Gastrocnemius medialis (tissue), 4 donors: ENCODE results near the gene FBXO24. TPM values are rescaled to one million over a fixed set of nuclear protein-coding genes. Genes with fewer than 3 reads are reported as not detected.
A peak's percentile ranks its signal among the peaks of the same experiment; 100 is the strongest.
"Not testable (repeated sequence)": the region's sequence is repeated elsewhere in the genome, so short reads cannot be mapped to it uniquely, and the experiment has no call there.

ENCODE experiments used
- ATAC-seq, 2 donors: fragments of 150-250 bp; one replicate each; pipeline ENCODE4 v1.9.1; 2016
- DNase-seq, 2 donors: peaks; one replicate each; pipeline ENCODE4 v3.0.0-alpha.2; 2019
- H3K27ac ChIP-seq, 4 donors: fragments of 200-600 bp; sonication (generic); 1 replicate in 1 of 4; 2 replicates in 3 of 4; pipeline ENCODE4 v1.5.1; 2016 to 2018; ENCODE audit warnings: mild to moderate bottlenecking in 2 of 4, moderate library complexity in 1 of 4
- H3K27me3 ChIP-seq, 3 donors: fragments of 200-600 bp; sonication (generic) in 2 of 3; 1 replicate in 1 of 3; 2 replicates in 2 of 3; pipeline versions ENCODE4 v1.5.1 to v1.6.0; 2016 to 2019; ENCODE audit warnings: mild to moderate bottlenecking in 1 of 3, moderate library complexity in 1 of 3
- H3K36me3 ChIP-seq, 2 donors: fragments of 200-600 bp; sonication (generic) in 1 of 2; one replicate each; pipeline ENCODE4 v1.5.1; 2017 to 2018
- H3K4me1 ChIP-seq, 2 donors: fragments of 200-600 bp; sonication (generic) in 1 of 2; one replicate each; pipeline ENCODE4 v1.5.1; 2016 to 2017; ENCODE audit warnings: mild to moderate bottlenecking in 2 of 2
- H3K4me3 ChIP-seq, 4 donors: fragments of 200-600 bp; sonication (generic) in 3 of 4; 1 replicate in 1 of 4; 2 replicates in 3 of 4; pipeline ENCODE4 v1.5.1; 2016 to 2019; ENCODE audit warnings: mild to moderate bottlenecking in 2 of 4
- H3K9me3 ChIP-seq, 3 donors: fragments of 200-600 bp; sonication (generic) in 2 of 3; 1 replicate in 1 of 3; 2 replicates in 2 of 3; pipeline ENCODE4 v1.5.1; 2016 to 2019
- POLR2A ChIP-seq, 2 donors: fragments of 450-650 bp; IDR thresholded peaks; one replicate each; pipeline ENCODE4 v1.6.1; 2017; ENCODE audit warnings: antibody characterized with exemption in 2 of 2, mild to moderate bottlenecking in 2 of 2, moderate library complexity in 2 of 2
- in situ Hi-C, 4 donors: fragments of 200-750 bp; cut with MboI; loops; one replicate each; pipeline versions ENCODE4 v1.15.0 to v1.8.0; 2017; ENCODE audit warnings: low sequenced_read_pairs in 4 of 4
- intact Hi-C: fragments of 100-400 bp; cut with DNase I; formaldehyde crosslinking; loops from one replicate; pipeline ENCODE4 v1.15.1; 2023; ENCODE audit warnings: low total_unique reads
- total RNA-seq, 4 donors: library from RNA; depleted of rRNA; stranded (reverse); fragments of >200 nt; gene quantifications; one replicate each; pipeline versions ENCODE4 v1.1.0 to v1.2.3, GENCODE V29; 2016
- TF ChIP-seq, protein P1 (sequence below), 5 experiments: fragments of 450-650 bp in 3 of 5; fragments of 200-600 bp in 2 of 5; sonication (generic) in 2 of 5; IDR thresholded peaks in 4 of 5; conservative IDR thresholded peaks in 1 of 5; 1 replicate in 4 of 5; 2 replicates in 1 of 5; pipeline ENCODE4 v1.5.1; 2016 to 2019; ENCODE audit warnings: antibody characterized with exemption in 5 of 5, mild to moderate bottlenecking in 3 of 5, moderate library complexity in 3 of 5

FBXO24 gene
- total RNA-seq, 4 donors from 2014 or later, result not detected

DNA sequence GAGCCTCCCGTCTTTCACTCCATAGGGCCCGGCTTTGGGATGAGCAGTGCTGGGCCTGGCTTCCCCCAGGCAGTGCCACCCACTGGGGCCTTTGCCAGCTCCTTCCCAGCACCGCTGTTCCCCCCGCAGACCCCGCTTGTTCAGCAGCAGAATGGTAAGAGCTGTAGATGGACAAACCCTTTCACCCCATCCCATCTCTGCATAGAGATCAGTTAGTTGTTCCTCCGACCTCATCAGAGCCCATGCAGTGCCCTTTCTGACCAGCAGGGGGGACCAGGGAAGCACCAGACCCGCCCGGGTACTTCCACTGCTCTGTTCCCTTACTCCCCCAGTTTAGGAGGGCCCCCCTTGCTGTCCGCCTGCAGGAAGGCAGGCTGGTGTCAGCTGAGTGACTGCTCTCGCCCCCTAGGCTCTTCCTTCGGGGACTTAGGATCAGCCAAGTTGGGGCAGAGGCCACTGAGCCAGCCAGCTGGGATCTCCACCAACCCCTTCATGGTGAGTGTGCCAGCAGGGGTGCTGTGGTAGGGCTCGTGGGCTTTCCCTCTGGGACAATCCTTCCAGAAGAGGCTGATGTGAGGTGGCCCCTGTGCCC lies 22.2 kb upstream of the FBXO24 start:
- no peak overlapping the region for H3K27ac ChIP-seq
- no peaks in the 10 kb centered on the region for H3K27me3 ChIP-seq
- TF ChIP-seq, protein P1, sequence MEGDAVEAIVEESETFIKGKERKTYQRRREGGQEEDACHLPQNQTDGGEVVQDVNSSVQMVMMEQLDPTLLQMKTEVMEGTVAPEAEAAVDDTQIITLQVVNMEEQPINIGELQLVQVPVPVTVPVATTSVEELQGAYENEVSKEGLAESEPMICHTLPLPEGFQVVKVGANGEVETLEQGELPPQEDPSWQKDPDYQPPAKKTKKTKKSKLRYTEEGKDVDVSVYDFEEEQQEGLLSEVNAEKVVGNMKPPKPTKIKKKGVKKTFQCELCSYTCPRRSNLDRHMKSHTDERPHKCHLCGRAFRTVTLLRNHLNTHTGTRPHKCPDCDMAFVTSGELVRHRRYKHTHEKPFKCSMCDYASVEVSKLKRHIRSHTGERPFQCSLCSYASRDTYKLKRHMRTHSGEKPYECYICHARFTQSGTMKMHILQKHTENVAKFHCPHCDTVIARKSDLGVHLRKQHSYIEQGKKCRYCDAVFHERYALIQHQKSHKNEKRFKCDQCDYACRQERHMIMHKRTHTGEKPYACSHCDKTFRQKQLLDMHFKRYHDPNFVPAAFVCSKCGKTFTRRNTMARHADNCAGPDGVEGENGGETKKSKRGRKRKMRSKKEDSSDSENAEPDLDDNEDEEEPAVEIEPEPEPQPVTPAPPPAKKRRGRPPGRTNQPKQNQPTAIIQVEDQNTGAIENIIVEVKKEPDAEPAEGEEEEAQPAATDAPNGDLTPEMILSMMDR (IDR thresholded peaks at IDR 0.05 in 4 of 5, conservative IDR thresholded peaks at IDR 0.05 in 1 of 5), result peak; percentile 81 to 94 (median 89)
- TF ChIP-seq POLR2A (IDR thresholded peaks at IDR 0.05), result no peak
- no peaks in the 10 kb centered on the region for H3K9me3 ChIP-seq
- peak; percentile 33 to 59 for ATAC-seq
- no peaks in the 10 kb centered on the region for H3K36me3 ChIP-seq
- H3K4me3 ChIP-seq, result no peak overlapping the region
- H3K4me1 ChIP-seq, result no peaks in the 10 kb centered on the region
- DNase-seq, result peak in 1 of 2 donors; percentile 59
- in situ Hi-C loops (loop anchor here in 1 of 4 donors (25.0 kb wide), 1 partner anchor 102 kb away; the partner anchor contains the start of gene SPACDR), intact Hi-C loops (loop anchor here (1.0 to 5.0 kb wide), 3 partner anchors 82 to 161 kb away; partner anchors contain the start of gene NYAP1)

DNA sequence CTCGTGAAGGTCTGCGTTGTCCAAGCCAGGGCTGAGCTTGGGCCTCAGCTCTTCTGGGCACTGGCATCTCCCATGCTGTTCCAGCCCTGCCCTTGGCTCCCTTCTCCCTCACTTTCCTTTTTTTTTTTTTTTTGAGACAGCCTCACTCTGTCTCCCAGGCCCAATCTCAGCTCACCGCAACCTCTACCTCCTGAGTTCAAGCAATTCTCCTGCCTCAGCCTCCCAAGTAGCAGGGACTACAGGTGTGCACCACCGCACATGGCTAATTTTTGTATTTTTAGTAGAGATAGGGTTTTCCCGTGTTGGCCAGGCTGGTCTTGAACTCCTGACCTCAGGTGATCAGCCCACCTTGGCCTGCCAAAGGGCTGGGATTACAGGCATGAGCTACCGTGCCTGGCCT lies 21.7 kb upstream of the FBXO24 start:
- not testable (repeated sequence) for H3K36me3 ChIP-seq, H3K9me3 ChIP-seq, DNase-seq, H3K27me3 ChIP-seq, ATAC-seq, H3K27ac ChIP-seq, H3K4me1 ChIP-seq, H3K4me3 ChIP-seq
- in situ Hi-C loops, result loop anchor here in 1 of 4 donors (25.0 kb wide), 1 partner anchor 102 kb away; the partner anchor contains the start of gene SPACDR
- intact Hi-C loops, result loop anchor here (1.0 to 5.0 kb wide), 3 partner anchors 82 to 161 kb away; partner anchors contain the start of gene NYAP1

DNA sequence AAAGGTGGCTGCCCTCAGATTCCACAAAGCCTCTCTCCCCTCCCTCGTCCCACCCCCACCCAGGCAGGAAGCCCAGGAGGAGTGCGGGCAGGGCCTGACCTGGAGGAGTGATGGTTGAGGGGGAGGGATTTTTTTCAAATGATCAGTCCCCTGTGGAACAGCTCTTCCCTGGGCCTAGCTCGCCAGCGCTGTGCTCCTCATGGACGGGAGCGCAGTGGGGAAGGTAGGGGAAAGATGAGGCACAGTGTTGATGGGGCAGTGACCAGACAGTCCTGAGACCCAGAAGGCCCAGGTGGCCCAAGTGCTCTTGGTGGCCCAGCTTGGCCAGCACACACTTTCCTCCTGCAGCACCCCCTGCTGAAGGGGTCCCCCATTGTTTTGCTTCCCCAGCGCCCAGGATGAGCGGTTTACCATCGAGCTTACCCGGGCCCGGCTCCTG lies 21.0 kb upstream of the FBXO24 start:
- Histone ChIP-seq H3K4me1 (peaks cover 6 to 9% of the 10 kb centered on the region in 2 donors), H3K27me3 (peaks cover 0 to 11% (median 1%) of the 10 kb centered on the region in 3 donors), H3K9me3 (no peaks in the 10 kb centered on the region), H3K36me3 (no peaks in the 10 kb centered on the region), H3K4me3 (no peak overlapping the region), H3K27ac (no peak overlapping the region)
- in situ Hi-C loops, result loop anchor here in 1 of 4 donors (25.0 kb wide), 1 partner anchor 103 kb away; the partner anchor contains the start of gene SPACDR
- TF ChIP-seq, protein P1 (IDR thresholded peaks at IDR 0.05 in 4 of 5, conservative IDR thresholded peaks at IDR 0.05 in 1 of 5), result no peak
- TF ChIP-seq POLR2A (IDR thresholded peaks at IDR 0.05), result no peak
- DNase-seq, result no peak
- no peak for ATAC-seq
- intact Hi-C loops, result loop anchor here (2.0 kb wide), 1 partner anchor 126 kb away; no protein-coding TSS in a partner anchor

DNA sequence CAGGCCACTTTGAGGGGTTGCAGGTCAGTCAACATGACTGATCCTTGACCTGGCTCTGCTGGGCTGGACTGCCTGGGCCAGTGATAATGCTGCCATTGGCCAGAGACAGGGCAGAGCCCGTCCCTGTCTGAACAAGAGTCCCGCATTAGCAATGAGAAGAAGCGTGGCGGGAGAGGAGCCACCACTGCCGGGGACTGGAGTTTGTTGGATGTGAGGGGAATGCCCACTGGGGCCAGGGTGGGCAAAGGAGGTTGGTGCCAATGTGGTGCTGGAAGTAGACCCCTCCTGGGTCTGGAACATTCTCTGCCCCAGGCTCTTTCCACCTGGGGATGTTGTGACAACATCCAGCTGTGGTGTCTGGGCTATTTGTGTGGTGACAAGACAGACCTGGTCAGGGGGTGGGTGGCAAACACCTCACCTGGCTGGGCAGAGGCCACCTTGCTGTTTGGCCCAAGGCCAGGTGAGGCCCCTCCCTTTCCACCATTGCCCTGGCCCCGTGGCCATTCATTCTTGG lies 20.1 kb upstream of the FBXO24 start:
- H3K4me3 ChIP-seq, result no peak overlapping the region
- ATAC-seq (no peak), DNase-seq (no peak)
- in situ Hi-C loops, result loop anchor here in 1 of 4 donors (25.0 kb wide), 1 partner anchor 104 kb away; the partner anchor contains the start of gene SPACDR
- H3K27me3 ChIP-seq, result peaks cover 4 to 20% (median 7%) of the 10 kb centered on the region in 3 donors
- no peak for TF ChIP-seq POLR2A (IDR thresholded peaks at IDR 0.05)
- TF ChIP-seq, protein P1 (IDR thresholded peaks at IDR 0.05 in 4 of 5, conservative IDR thresholded peaks at IDR 0.05 in 1 of 5), result no peak
- H3K36me3 ChIP-seq, result no peaks in the 10 kb centered on the region
- H3K4me1 ChIP-seq, result peaks cover 8 to 14% of the 10 kb centered on the region in 2 donors
- no peak overlapping the region for H3K27ac ChIP-seq
- H3K9me3 ChIP-seq, result no peaks in the 10 kb centered on the region
- intact Hi-C loops, result no loop called here
